ENCODE results near the gene HAUS8.
"Not testable (repeated sequence)": the region's sequence is repeated elsewhere in the genome, so short reads cannot be mapped to it uniquely, and the experiment has no call there.

The HAUS8 gene

GRCh38 chr19:17075035-17075863 is at the start of gene HAUS8, which contains the start of gene MYO9B:
TSS of gene HAUS8 (minus strand) at chr19:17075452. CDS start at chr19:17075422, 30 bp downstream.
TSS of gene MYO9B (plus strand) at chr19:17075777. CDS start at chr19:17101718, 25,941 bp downstream.
- DNase-seq = peak; percentile 99

GRCh38 chr19:17124025-17124424 is 48.8 kb upstream of the HAUS8 start:
- DNase-seq = no peak

- no peak for DNase-seq
Measured at GRCh38 chr19:17123041-17123440, 47.8 kb upstream of the HAUS8 start.

- DNase-seq = no peak
Measured at GRCh38 chr19:17121736-17122293, 46.6 kb upstream of the HAUS8 start.

GRCh38 chr19:17118957-17119356 is 43.7 kb upstream of the HAUS8 start:
- DNase-seq = no peak

GRCh38 chr19:17116996-17117702 is 41.9 kb upstream of the HAUS8 start:
- DNase-seq = no peak

GRCh38 chr19:17114414-17114831 is 39.2 kb upstream of the HAUS8 start:
- no peak for DNase-seq

GRCh38 chr19:17113127-17113785 is 38.0 kb upstream of the HAUS8 start:
- no peak for DNase-seq

- no peak for DNase-seq
Measured at GRCh38 chr19:17112700-17113099, 37.4 kb upstream of the HAUS8 start.

GRCh38 chr19:17112271-17112670 is 37.0 kb upstream of the HAUS8 start:
- no peak for DNase-seq

GRCh38 chr19:17111766-17112165 is 36.5 kb upstream of the HAUS8 start:
- DNase-seq = no peak

GRCh38 chr19:17110599-17110966 is 35.3 kb upstream of the HAUS8 start:
- DNase-seq = no peak

- DNase-seq = no peak
Measured at GRCh38 chr19:17109962-17110598, 34.8 kb upstream of the HAUS8 start.

GRCh38 chr19:17109300-17109699 is 34.0 kb upstream of the HAUS8 start:
- DNase-seq = no peak

GRCh38 chr19:17108453-17108784 is 33.2 kb upstream of the HAUS8 start:
- no peak for DNase-seq

- peak in 1 of 2 donors; percentile 6 for DNase-seq
Measured at GRCh38 chr19:17107546-17108452, 32.5 kb upstream of the HAUS8 start.

- not testable (repeated sequence) for DNase-seq
Measured at GRCh38 chr19:17106964-17107363, 31.7 kb upstream of the HAUS8 start.

- DNase-seq = no peak
Measured at GRCh38 chr19:17105556-17105955, 30.3 kb upstream of the HAUS8 start.

GRCh38 chr19:17104679-17105078 is 29.4 kb upstream of the HAUS8 start:
- no peak for DNase-seq

- peak in 1 of 2 donors; percentile 38 for DNase-seq
Measured at GRCh38 chr19:17103177-17103576, 27.9 kb upstream of the HAUS8 start.
